Hepatic stellate cell (primary cell): ENCODE results near the gene C20orf202.
"Not testable (repeated sequence)": the region's sequence is repeated elsewhere in the genome, so short reads cannot be mapped to it uniquely, and the experiment has no call there.

Experiments used
- DNase-seq: peaks from one replicate; pipeline ENCODE4 v3.0.0; 2011; ENCODE audit warnings: low spot score

The C20orf202 gene

GRCh38 chr20:1209447-1210387 is 6.5 kb downstream of the C20orf202 start:
- DNase-seq = no peak

GRCh38 chr20:1210501-1210900 is 7.2 kb downstream of the C20orf202 start:
- no peak for DNase-seq

GRCh38 chr20:1212023-1212422 is 8.8 kb downstream of the C20orf202 start:
- no peak for DNase-seq

GRCh38 chr20:1212607-1213396 is 9.5 kb downstream of the C20orf202 start:
- DNase-seq = peak; percentile 56

- no peak for DNase-seq
Measured at GRCh38 chr20:1214838-1215261, 11.6 kb downstream of the C20orf202 start.

- DNase-seq = no peak
Measured at GRCh38 chr20:1215386-1216170, 12.3 kb downstream of the C20orf202 start.

GRCh38 chr20:1216527-1217427 is 13.5 kb downstream of the C20orf202 start:
- not testable (repeated sequence) for DNase-seq

GRCh38 chr20:1222750-1223149 is 19.5 kb downstream of the C20orf202 start:
- not testable (repeated sequence) for DNase-seq

GRCh38 chr20:1224205-1224890 is 21.1 kb downstream of the C20orf202 start:
- DNase-seq = no peak

- no peak for DNase-seq
Measured at GRCh38 chr20:1225263-1225782, 22.1 kb downstream of the C20orf202 start.

GRCh38 chr20:1225783-1226654 is 22.8 kb downstream of the C20orf202 start, which contains the start of gene RAD21L1:
RAD21L1 (plus strand) TSS chr20:1226044; CDS start chr20:1228454, 2,410 bp downstream.
- DNase-seq = peak; percentile 85

GRCh38 chr20:1229541-1229940 is 26.3 kb downstream of the C20orf202 start:
- DNase-seq = no peak

GRCh38 chr20:1232286-1233111 is 29.2 kb downstream of the C20orf202 start:
- DNase-seq = no peak

GRCh38 chr20:1240549-1240948 is 37.3 kb downstream of the C20orf202 start:
- no peak for DNase-seq

GRCh38 chr20:1241456-1241855 is 38.2 kb downstream of the C20orf202 start:
- no peak for DNase-seq

- no peak for DNase-seq
Measured at GRCh38 chr20:1242099-1242498, 38.8 kb downstream of the C20orf202 start.

- DNase-seq = peak; percentile 68
Measured at GRCh38 chr20:1242530-1242929, 39.3 kb downstream of the C20orf202 start.

GRCh38 chr20:1245578-1245977 is 42.3 kb downstream of the C20orf202 start:
- no peak for DNase-seq
